A673 (cell line): ENCODE data around the gene TDP2. TPM values are rescaled to one million over a fixed set of nuclear protein-coding genes. Genes with fewer than 3 reads are reported as not detected.
A peak's percentile ranks its signal among the peaks of the same experiment; 100 is the strongest.

Experiments
- Bru-seq: library from RNA; stranded (reverse); fragments of 400-500 nt; gene quantifications from one replicate; lab custom pipeline; 2021; lab: Mats Ljungman, UMichigan
- BruChase-seq, 2 experiments: library from RNA; stranded (reverse); fragments of 400-500 nt; gene quantifications; one replicate each; lab custom pipeline; 2021; lab: Mats Ljungman, UMichigan
- BruUV-seq: library from RNA; stranded (reverse); fragments of 400-500 nt; replicated peaks from 2 replicates; lab custom pipeline; 2021; lab: Mats Ljungman, UMichigan
- CTCF ChIA-PET: fragments of 300-600 bp; sonication (Branson Sonifier 250); formaldehyde crosslinking; loops from one replicate; lab custom pipeline; 2022; ENCODE audit warnings: antibody characterized with exemption; lab: Charles Lee
- POLR2A ChIA-PET: fragments of 300-600 bp; sonication (Branson Sonifier 250); formaldehyde crosslinking; loops from one replicate; lab custom pipeline; 2022; ENCODE audit warnings: antibody characterized with exemption; ENCODE audit not compliant: low non-redundant PET; lab: Charles Lee
- DNase-seq: peaks from one replicate; pipeline ENCODE4 v3.0.0-alpha.2; 2015; ENCODE audit warnings: low spot score
- H3K27ac ChIP-seq: fragments of 200-600 bp; sonication (generic); 2 replicates; pipeline ENCODE4 v1.5.1; 2016; ENCODE audit warnings: mixed run types, low read depth, mild to moderate bottlenecking, mixed read lengths, antibody characterized with exemption, low read length; ENCODE audit not compliant: poor library complexity, severe bottlenecking
- H3K27me3 ChIP-seq: fragments of 200-600 bp; sonication (generic); replicated peaks from 2 replicates; pipeline ENCODE4 v1.6.1; 2017; ENCODE audit warnings: mixed run types, low read depth, mild to moderate bottlenecking, mixed read lengths, antibody characterized with exemption, low read length; ENCODE audit not compliant: insufficient read depth, poor library complexity
- H3K36me3 ChIP-seq: fragments of 200-600 bp; sonication (generic); 2 replicates; pipeline ENCODE4 v1.6.1; 2016; ENCODE audit warnings: mixed run types, mild to moderate bottlenecking, mixed read lengths, antibody characterized with exemption, low read length; ENCODE audit not compliant: insufficient read depth, poor library complexity, severe bottlenecking
- H3K4me1 ChIP-seq: fragments of 200-600 bp; sonication (generic); 2 replicates; pipeline ENCODE4 v1.6.1; 2017; ENCODE audit warnings: mixed run types, mild to moderate bottlenecking, mixed read lengths, antibody characterized with exemption, low read length; ENCODE audit not compliant: insufficient read depth, poor library complexity, severe bottlenecking
- H3K4me3 ChIP-seq: fragments of 200-600 bp; sonication (generic); 2 replicates; pipeline ENCODE4 v1.5.1; 2016; ENCODE audit warnings: low read depth, mixed run types, mild to moderate bottlenecking, mixed read lengths, low read length; ENCODE audit not compliant: poor library complexity, severe bottlenecking
- H3K9me3 ChIP-seq: fragments of 200-600 bp; sonication (generic); 2 replicates; pipeline ENCODE4 v1.6.1; 2016; ENCODE audit warnings: mixed run types, low read depth, mild to moderate bottlenecking, mixed read lengths, antibody characterized with exemption, low read length; ENCODE audit not compliant: poor library complexity, severe bottlenecking
- EZH2 ChIP-seq: fragments of 200-600 bp; sonication (generic); IDR thresholded peaks from 2 replicates; pipeline ENCODE4 v1.6.1; 2017; ENCODE audit warnings: borderline replicate concordance, low read depth, mild to moderate bottlenecking, mixed read lengths, antibody characterized with exemption, low read length; ENCODE audit not compliant: poor library complexity, severe bottlenecking
- intact Hi-C: fragments of 100-400 bp; cut with micrococcal nuclease; formaldehyde crosslinking; loops from one replicate; pipeline ENCODE4 v1.10.0; 2022; ENCODE audit not compliant: unreplicated experiment
- long read RNA-seq: library from polyadenylated mRNA; stranded (forward); transcript quantifications from one replicate; pipeline ENCODE4 v2.0.0, GENCODE V29; 2022
- total RNA-seq: library from RNA; stranded (reverse); gene quantifications from 2 replicates; pipeline ENCODE4 v1.2.3, GENCODE V29; 2021
- TF ChIP-seq, protein P1 (sequence below): fragments of 300-800, 200-600 bp; sonication (generic); conservative IDR thresholded peaks from 2 replicates; pipeline ENCODE4 v1.5.1; 2017; ENCODE audit warnings: low read depth, mild to moderate bottlenecking, antibody characterized with exemption, low read length, moderate library complexity, mixed read lengths

The TDP2 gene, protein sequence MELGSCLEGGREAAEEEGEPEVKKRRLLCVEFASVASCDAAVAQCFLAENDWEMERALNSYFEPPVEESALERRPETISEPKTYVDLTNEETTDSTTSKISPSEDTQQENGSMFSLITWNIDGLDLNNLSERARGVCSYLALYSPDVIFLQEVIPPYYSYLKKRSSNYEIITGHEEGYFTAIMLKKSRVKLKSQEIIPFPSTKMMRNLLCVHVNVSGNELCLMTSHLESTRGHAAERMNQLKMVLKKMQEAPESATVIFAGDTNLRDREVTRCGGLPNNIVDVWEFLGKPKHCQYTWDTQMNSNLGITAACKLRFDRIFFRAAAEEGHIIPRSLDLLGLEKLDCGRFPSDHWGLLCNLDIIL
- total RNA-seq = 31.4 and 34.9 TPM in 2 replicates
- Bru-seq, nascent RNA = percentile 86 among the genes with signal in this experiment
- BruChase-seq, experiment 1, labeled RNA remaining after a 2-hour chase = percentile 89 among the genes with signal in this experiment
- percentile 81 among the genes with signal in this experiment for BruChase-seq, experiment 2, labeled RNA remaining after a 6-hour chase
- long read RNA-seq, transcript TDP2-202 (7 exons, 2,071 nt) = major isoform, 33 of 40 reads
- long read RNA-seq, partial matches to known transcripts = 1 of 40 reads
- long read RNA-seq, other reads (novel, unspliced or antisense) = 6 of 40 reads

DNA sequence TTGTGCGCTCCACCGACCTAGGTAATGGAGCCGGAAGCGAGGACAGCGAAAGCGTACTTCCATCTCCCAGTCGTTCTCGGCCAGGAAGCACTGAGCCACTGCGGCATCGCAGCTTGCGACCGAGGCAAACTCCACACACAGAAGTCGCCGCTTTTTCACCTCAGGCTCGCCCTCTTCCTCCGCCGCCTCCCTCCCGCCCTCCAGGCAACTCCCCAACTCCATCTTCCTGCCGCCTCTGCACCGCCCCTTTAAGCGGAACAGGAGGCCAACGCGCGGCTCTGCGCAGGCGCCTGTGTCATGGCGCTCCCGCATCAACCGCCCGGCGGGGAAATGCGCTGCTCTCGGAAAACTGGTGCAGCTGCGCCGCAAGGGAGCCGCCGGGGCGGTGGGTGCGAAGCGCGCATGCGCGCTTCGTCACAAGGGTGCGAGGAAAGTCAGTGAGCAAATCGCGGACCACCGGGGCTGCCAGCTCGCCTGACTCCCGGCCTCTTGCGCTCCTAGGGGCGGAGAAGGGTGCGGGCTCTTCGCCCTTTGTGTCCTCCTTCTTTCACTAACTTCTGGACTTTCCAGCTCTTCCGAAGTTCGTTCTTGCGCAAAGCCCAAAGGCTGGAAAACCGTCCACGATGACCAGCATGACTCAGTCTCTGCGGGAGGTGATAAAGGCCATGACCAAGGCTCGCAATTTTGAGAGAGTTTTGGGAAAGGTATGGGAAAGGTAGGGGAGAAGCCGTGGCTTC is at the start of gene TDP2, which contains the start of gene ACOT13:
TDP2 (minus strand) TSS at position 259 of the 737 bp plus-strand sequence; CDS start at position 222, 37 bp downstream.
ACOT13 (plus strand) TSS at position 437 of the 737 bp plus-strand sequence; CDS start at position 624, 187 bp downstream.
- Histone ChIP-seq H3K27ac (peak within 1 kb of the TSS; percentile 77), H3K4me3 (peak within 1 kb of the TSS; percentile 75), H3K9me3 (peaks cover 10% of the 10 kb centered on the region), H3K27me3 (no peaks in the 10 kb centered on the region), H3K4me1 (peaks cover 8% of the 10 kb centered on the region), H3K36me3 (peaks cover 14% of the 10 kb centered on the region)
- intact Hi-C loops = no loop called here
- no TSS peak for BruUV-seq
- ChIA-PET POLR2A (interaction anchor here (0.5 to 0.7 kb wide), 2 partner anchors 18 to 105 kb away, joined by 3 read pairs; no protein-coding TSS in a partner anchor), CTCF (interaction anchor here (0.7 to 1.2 kb wide), 3 partner anchors 21 to 86 kb away, joined by 3 to 5 read pairs (median 3); no protein-coding TSS in a partner anchor)
- TF ChIP-seq, protein P1, sequence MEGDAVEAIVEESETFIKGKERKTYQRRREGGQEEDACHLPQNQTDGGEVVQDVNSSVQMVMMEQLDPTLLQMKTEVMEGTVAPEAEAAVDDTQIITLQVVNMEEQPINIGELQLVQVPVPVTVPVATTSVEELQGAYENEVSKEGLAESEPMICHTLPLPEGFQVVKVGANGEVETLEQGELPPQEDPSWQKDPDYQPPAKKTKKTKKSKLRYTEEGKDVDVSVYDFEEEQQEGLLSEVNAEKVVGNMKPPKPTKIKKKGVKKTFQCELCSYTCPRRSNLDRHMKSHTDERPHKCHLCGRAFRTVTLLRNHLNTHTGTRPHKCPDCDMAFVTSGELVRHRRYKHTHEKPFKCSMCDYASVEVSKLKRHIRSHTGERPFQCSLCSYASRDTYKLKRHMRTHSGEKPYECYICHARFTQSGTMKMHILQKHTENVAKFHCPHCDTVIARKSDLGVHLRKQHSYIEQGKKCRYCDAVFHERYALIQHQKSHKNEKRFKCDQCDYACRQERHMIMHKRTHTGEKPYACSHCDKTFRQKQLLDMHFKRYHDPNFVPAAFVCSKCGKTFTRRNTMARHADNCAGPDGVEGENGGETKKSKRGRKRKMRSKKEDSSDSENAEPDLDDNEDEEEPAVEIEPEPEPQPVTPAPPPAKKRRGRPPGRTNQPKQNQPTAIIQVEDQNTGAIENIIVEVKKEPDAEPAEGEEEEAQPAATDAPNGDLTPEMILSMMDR = peak; percentile 54
- no peak for TF ChIP-seq EZH2
- DNase-seq = peak; percentile 98

DNA sequence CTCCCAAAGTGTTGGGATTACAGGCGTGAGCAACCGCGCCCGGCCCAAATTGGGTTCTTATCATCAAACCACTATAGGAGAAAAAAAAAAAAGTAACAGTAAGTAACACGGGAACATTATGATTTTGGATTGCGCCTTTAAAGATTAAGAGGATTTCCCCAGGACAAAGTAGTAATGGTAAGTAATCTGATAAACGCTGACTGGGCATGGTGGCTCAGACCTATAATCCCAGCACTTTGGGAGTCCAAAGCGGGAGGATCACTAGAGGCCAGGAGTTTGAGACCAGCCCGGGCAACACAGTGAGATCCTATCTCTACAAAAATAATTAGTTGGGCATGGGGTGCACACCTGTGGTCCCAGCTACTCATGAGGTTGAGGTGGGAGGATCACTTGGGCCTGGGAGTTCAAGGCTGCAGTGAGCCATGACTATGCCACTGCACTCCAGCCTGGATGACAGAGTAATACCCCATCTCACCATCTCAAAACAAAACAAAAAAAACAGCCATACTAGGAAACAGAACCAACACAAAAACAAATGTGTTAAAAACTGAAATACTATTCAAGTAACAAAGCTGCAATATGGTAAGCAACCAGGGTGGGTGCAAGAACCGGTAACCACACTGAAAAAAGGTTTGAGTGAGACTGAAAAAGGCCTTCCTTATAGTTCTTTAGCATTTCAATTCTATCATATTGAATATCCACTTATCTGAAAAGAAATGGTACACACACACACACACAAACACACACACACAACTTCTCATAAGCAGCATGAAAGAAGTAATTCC is 44.0 kb upstream of the TDP2 start:
- no peaks in the 10 kb centered on the region for H3K9me3 ChIP-seq
- POLR2A ChIA-PET = no interaction called here
- TF ChIP-seq, protein P1 = no peak
- TF ChIP-seq EZH2 = no peak
- H3K27ac ChIP-seq = no peak overlapping the region
- DNase-seq = no peak
- no TSS peak for BruUV-seq
- H3K36me3 ChIP-seq = peaks cover 100% of the 10 kb centered on the region
- no peaks in the 10 kb centered on the region for H3K27me3 ChIP-seq
- no peak overlapping the region for H3K4me3 ChIP-seq
- CTCF ChIA-PET = no interaction called here
- intact Hi-C loops = no loop called here
- no peaks in the 10 kb centered on the region for H3K4me1 ChIP-seq
